ENCODE results near the gene RASIP1. TPM values are rescaled to one million over a fixed set of nuclear protein-coding genes. Genes with fewer than 3 reads are reported as not detected.
A peak's percentile ranks its signal among the peaks of the same experiment; 100 is the strongest.

The RASIP1 gene
- total RNA-seq, 1 donor from 2014 or later, result 1.0 TPM

- Mint-ChIP-seq H3K9me3 (no peaks in the 10 kb centered on the region), H3K27ac (ENCODE audit: unreplicated experiment) (no peak overlapping the region), H3K4me3 (no peak overlapping the region), H3K36me3 (ENCODE audit: low read depth) (peaks cover 2% of the 10 kb centered on the region), H3K4me1 (peaks cover 17% of the 10 kb centered on the region), H3K27me3 (ENCODE audit: low read depth) (peaks cover 47% of the 10 kb centered on the region)
- DNase-seq (ENCODE audit: low read depth, low spot score), result no peak
- TF ChIP-seq CTCF (conservative IDR thresholded peaks at IDR 0.05), result no peak
These were observed 16.3 kb upstream of the RASIP1 start for GRCh38 chr19:48756686-48757085.

GRCh38 chr19:48756212-48756611, 15.8 kb upstream of the RASIP1 start:
- no peak for TF ChIP-seq CTCF (conservative IDR thresholded peaks at IDR 0.05)
- no peak for DNase-seq (ENCODE audit: low read depth, low spot score)
- no peak overlapping the region for H3K4me3 Mint-ChIP-seq
- H3K27me3 Mint-ChIP-seq (ENCODE audit: low read depth), result peaks cover 48% of the 10 kb centered on the region
- H3K4me1 Mint-ChIP-seq, result peaks cover 17% of the 10 kb centered on the region
- H3K9me3 Mint-ChIP-seq, result no peaks in the 10 kb centered on the region
- no peak overlapping the region for H3K27ac Mint-ChIP-seq (ENCODE audit: unreplicated experiment)
- peaks cover 2% of the 10 kb centered on the region for H3K36me3 Mint-ChIP-seq (ENCODE audit: low read depth)

GRCh38 chr19:48755787-48756186, 15.4 kb upstream of the RASIP1 start:
- peaks cover 17% of the 10 kb centered on the region for H3K4me1 Mint-ChIP-seq
- no peak for TF ChIP-seq CTCF (conservative IDR thresholded peaks at IDR 0.05)
- H3K9me3 Mint-ChIP-seq, result no peaks in the 10 kb centered on the region
- no peak overlapping the region for H3K27ac Mint-ChIP-seq (ENCODE audit: unreplicated experiment)
- H3K4me3 Mint-ChIP-seq, result no peak overlapping the region
- DNase-seq (ENCODE audit: low read depth, low spot score), result no peak
- peaks cover 2% of the 10 kb centered on the region for H3K36me3 Mint-ChIP-seq (ENCODE audit: low read depth)
- peaks cover 49% of the 10 kb centered on the region for H3K27me3 Mint-ChIP-seq (ENCODE audit: low read depth)

GRCh38 chr19:48755084-48755641, 14.8 kb upstream of the RASIP1 start, which contains the start of gene FGF21:
FGF21 (plus strand) TSS chr19:48755524; CDS start chr19:48756237, 713 bp downstream.
- peaks cover 49% of the 10 kb centered on the region for H3K27me3 Mint-ChIP-seq (ENCODE audit: low read depth)
- H3K4me3 Mint-ChIP-seq, result peak within 1 kb of the TSS; percentile 75
- peaks cover 2% of the 10 kb centered on the region for H3K36me3 Mint-ChIP-seq (ENCODE audit: low read depth)
- H3K27ac Mint-ChIP-seq (ENCODE audit: unreplicated experiment), result no peak within 1 kb of the TSS
- no peak for TF ChIP-seq CTCF (conservative IDR thresholded peaks at IDR 0.05)
- no peaks in the 10 kb centered on the region for H3K9me3 Mint-ChIP-seq
- H3K4me1 Mint-ChIP-seq, result peaks cover 17% of the 10 kb centered on the region
- DNase-seq (ENCODE audit: low read depth, low spot score), result no peak

- H3K27me3 Mint-ChIP-seq (ENCODE audit: low read depth), result peaks cover 52% of the 10 kb centered on the region
- no peaks in the 10 kb centered on the region for H3K9me3 Mint-ChIP-seq
- peaks cover 17% of the 10 kb centered on the region for H3K4me1 Mint-ChIP-seq
- H3K27ac Mint-ChIP-seq (ENCODE audit: unreplicated experiment), result no peak within 1 kb of the TSS
- TF ChIP-seq CTCF (conservative IDR thresholded peaks at IDR 0.05), result peak; percentile 57
- peaks cover 2% of the 10 kb centered on the region for H3K36me3 Mint-ChIP-seq (ENCODE audit: low read depth)
- peak within 1 kb of the TSS; percentile 65 for H3K4me3 Mint-ChIP-seq
- DNase-seq (ENCODE audit: low read depth, low spot score), result no peak
These were observed 12.3 kb upstream of the RASIP1 start, which contains the start of gene FUT1 for GRCh38 chr19:48752496-48753365. FUT1 (minus strand) TSS chr19:48752641; CDS start chr19:48751281, 1,360 bp downstream.
